HCT116 (cell line): ENCODE data around the gene ARHGEF11.

Source experiments
- ATF3 ChIP-seq: IDR thresholded peaks from 2 replicates; pipeline ENCODE4 v1.6.1; 2012
- CTCF ChIP-seq, 3 experiments: fragments of 200-600 bp in 1 of 3; sonication (generic) in 1 of 3; IDR thresholded peaks in 2 of 3; conservative IDR thresholded peaks in 1 of 3; 2 replicates each; pipeline ENCODE4 v1.5.1; 2012 to 2017; ENCODE audit warnings: low read depth in 2 of 3, low read length in 2 of 3, antibody characterized with exemption in 1 of 3, borderline replicate concordance in 1 of 3, control low read depth in 1 of 3, mild to moderate bottlenecking in 1 of 3, mixed read lengths in 1 of 3, mixed run types in 1 of 3, moderate library complexity in 1 of 3; ENCODE audit not compliant: insufficient read depth in 1 of 3
- ELF1 ChIP-seq: IDR thresholded peaks from 2 replicates; pipeline ENCODE4 v1.6.1; 2012; ENCODE audit warnings: low read depth, borderline replicate concordance
- MAX ChIP-seq: IDR thresholded peaks from 2 replicates; pipeline ENCODE4 v1.6.1; 2012
- POLR2A ChIP-seq: IDR thresholded peaks from 2 replicates; pipeline ENCODE4 v1.7.0; 2011; ENCODE audit warnings: borderline replicate concordance; ENCODE audit not compliant: insufficient read depth, insufficient read length; ENCODE audit errors: extremely low read depth
- POLR2AphosphoS5 ChIP-seq: IDR thresholded peaks from 2 replicates; pipeline ENCODE4 v1.6.1; 2011; ENCODE audit warnings: mild to moderate bottlenecking, low read depth, low read length, moderate library complexity

GRCh38 chr1:156933136-156933535, 112.4 kb downstream of the ARHGEF11 start:
- TF ChIP-seq CTCF (IDR thresholded peaks at IDR 0.05 in 2 of 3, conservative IDR thresholded peaks at IDR 0.05 in 1 of 3; ENCODE audit: borderline replicate concordance in 1 of 3, insufficient read depth in 1 of 3, low read depth in 2 of 3, low read length in 2 of 3) (no peak), ELF1 (no peak), MAX (no peak), ATF3 (no peak), POLR2A (no peak), POLR2AphosphoS5 (no peak)
